Cardiac ventricle fibroblast (primary cell): ENCODE data around the gene OR2V2. TPM values are rescaled to one million over a fixed set of nuclear protein-coding genes. Genes with fewer than 3 reads are reported as not detected.

ENCODE experiments used
- total RNA-seq: library from RNA; depleted of rRNA; stranded (reverse); fragments of >200 nt; gene quantifications from 2 replicates; pipeline ENCODE4 v1.2.3, GENCODE V29; 2015

OR2V2 gene
- total RNA-seq = not detected in 2 replicates

GRCh38 chr5:181146927-181147636 is at the start of gene OR2V2:
TSS of gene OR2V2 (plus strand) at chr5:181147586. CDS start at chr5:181154943, 7,357 bp downstream.

GRCh38 chr5:181130832-181131496 is 16.4 kb upstream of the OR2V2 start, which contains the start of gene OR2V1:
TSS of gene OR2V1 (minus strand) at chr5:181131169. CDS start at chr5:181125304, 5,865 bp downstream.

GRCh38 chr5:181204826-181205760 is 57.7 kb downstream of the OR2V2 start, which contains the start of gene TRIM7:
TSS of gene TRIM7 (minus strand) at chr5:181205196. CDS start at chr5:181205110, 86 bp downstream.

Other genes starting within 250 kb of the OR2V2 start
- gene BTNL8, start 248.4 kb upstream of the OR2V2 start, total RNA-seq = not detected in 2 replicates
- not detected in 2 replicates for gene BTNL3, start 158.7 kb upstream of the OR2V2 start, total RNA-seq
- 0.19 and 0.34 TPM in 2 replicates for gene BTNL9, start 107.3 kb upstream of the OR2V2 start, total RNA-seq
- gene OR2V1, start 16.4 kb upstream of the OR2V2 start, total RNA-seq = not detected in 2 replicates
- gene TRIM7, start 57.6 kb downstream of the OR2V2 start, total RNA-seq = 0.29 and 0.31 TPM in 2 replicates
- gene TRIM41, start 75.7 kb downstream of the OR2V2 start, total RNA-seq = 7.6 and 12.2 TPM in 2 replicates
- gene RACK1, start 96.3 kb downstream of the OR2V2 start, total RNA-seq = 2,392 and 2,627 TPM in 2 replicates
- 5.8 and 10.8 TPM in 2 replicates for gene TRIM52, start 113.6 kb downstream of the OR2V2 start, total RNA-seq
- not detected in 2 replicates for gene OR4F3, start 219.7 kb downstream of the OR2V2 start, total RNA-seq